Measurements from ENCODE around the gene CYREN. TPM values are rescaled to one million over a fixed set of nuclear protein-coding genes. Genes with fewer than 3 reads are reported as not detected.

CYREN gene
- total RNA-seq, 1 donor from 2014 or later: 43.9 TPM

Other genes starting within 250 kb of the CYREN start
- gene AGBL3, start 184.2 kb downstream of the CYREN start, total RNA-seq: 4.1 TPM
- gene TMEM140, start 22.6 kb downstream of the CYREN start, total RNA-seq: 19.4 TPM
- 18.6 TPM for gene WDR91, start 40.8 kb upstream of the CYREN start, total RNA-seq
- gene STRA8, start 63.1 kb upstream of the CYREN start, total RNA-seq: not detected